ENCODE measurements around the gene UBA7.

GRCh38 chr3:49763981-49764380, 49.8 kb downstream of the UBA7 start:
- TF ChIP-seq MXI1 (IDR thresholded peaks at IDR 0.05; ENCODE audit: borderline replicate concordance, low read depth, low read length): no peak
- TF ChIP-seq ZNF143 (CRISPR knock-in tag; IDR thresholded peaks at IDR 0.05): no peak
- TF ChIP-seq ZNF619 (CRISPR knock-in tag; IDR thresholded peaks at IDR 0.05): no peak
- TF ChIP-seq CTCF (CRISPR knock-in tag; IDR thresholded peaks at IDR 0.05): no peak

Measured in HepG2 (cell line).